ENCODE measurements around the gene GPR162. TPM values are rescaled to one million over a fixed set of nuclear protein-coding genes. Genes with fewer than 3 reads are reported as not detected.

The GPR162 gene
- total RNA-seq, 1 experiment from 2014 or later = 2.4 TPM

- intact Hi-C loops (cut with micrococcal nuclease; ENCODE audit: unreplicated experiment) = no loop called here
- BruUV-seq (replicated peaks) = no TSS peak
- ChIA-PET POLR2A (ENCODE audit: unreplicated experiment) (no interaction called here), CTCF (interaction anchor here (0.7 kb wide), 1 partner anchor 79 kb away, joined by 11 read pairs; no protein-coding TSS in a partner anchor)
- Histone ChIP-seq H3K9me3 (ENCODE audit: insufficient read depth, low read depth) (no peaks in the 10 kb centered on the region), H3K79me2 (ENCODE audit: low read depth) (no peaks in the 10 kb centered on the region), H2AFZ (no peak overlapping the region), H3K27me3 (ENCODE audit: insufficient read depth, low read depth) (peaks cover 50% of the 10 kb centered on the region), H4K20me1 (ENCODE audit: insufficient read depth) (no peaks in the 10 kb centered on the region), H3K36me3 (ENCODE audit: low read depth) (no peaks in the 10 kb centered on the region), H3K9me2 (ENCODE audit: insufficient read depth) (no peaks in the 10 kb centered on the region), H3K27ac (no peak overlapping the region), H3K4me3 (no peak overlapping the region), H3F3A (ENCODE audit: insufficient read depth, low read depth) (no peaks in the 10 kb centered on the region), H3K4me2 (no peak overlapping the region), H3K4me1 (replicated peaks; ENCODE audit: insufficient read depth) (no peaks in the 10 kb centered on the region; the same call in 1 of the 2 replicates)
- TF ChIP-seq EZH2 (IDR thresholded peaks at IDR 0.05; ENCODE audit: low read depth) (no peak), CTCF (conservative IDR thresholded peaks at IDR 0.05) (no peak)
- no peak for DNase-seq
Measured at GRCh38 chr12:6816598-6816997, 5.0 kb upstream of the GPR162 start.

- Histone ChIP-seq H3K79me2 (ENCODE audit: low read depth) (no peaks in the 10 kb centered on the region), H3K4me3 (no peak overlapping the region), H3K27me3 (ENCODE audit: insufficient read depth, low read depth) (peaks cover 55% of the 10 kb centered on the region), H3K9me2 (ENCODE audit: insufficient read depth) (no peaks in the 10 kb centered on the region), H4K20me1 (ENCODE audit: insufficient read depth) (no peaks in the 10 kb centered on the region), H3K4me2 (no peak overlapping the region), H3K27ac (no peak overlapping the region), H3F3A (ENCODE audit: insufficient read depth, low read depth) (no peaks in the 10 kb centered on the region), H3K9me3 (ENCODE audit: insufficient read depth, low read depth) (no peaks in the 10 kb centered on the region), H3K4me1 (replicated peaks; ENCODE audit: insufficient read depth) (no peaks in the 10 kb centered on the region; the same call in 1 of the 2 replicates), H3K36me3 (ENCODE audit: low read depth) (no peaks in the 10 kb centered on the region), H2AFZ (no peak overlapping the region)
- CTCF ChIA-PET = no interaction called here
- TF ChIP-seq EZH2 (IDR thresholded peaks at IDR 0.05; ENCODE audit: low read depth) (no peak), CTCF (conservative IDR thresholded peaks at IDR 0.05) (no peak)
- intact Hi-C loops (cut with micrococcal nuclease; ENCODE audit: unreplicated experiment) = no loop called here
- no peak for DNase-seq
- POLR2A ChIA-PET (ENCODE audit: unreplicated experiment) = no interaction called here
- no TSS peak for BruUV-seq (replicated peaks)
Measured at GRCh38 chr12:6817098-6817497, 4.5 kb upstream of the GPR162 start.

GRCh38 chr12:6817662-6818157 lies 3.9 kb upstream of the GPR162 start:
- Histone ChIP-seq H3K4me1 (replicated peaks; ENCODE audit: insufficient read depth) (no peaks in the 10 kb centered on the region; the same call in 1 of the 2 replicates), H3F3A (ENCODE audit: insufficient read depth, low read depth) (no peaks in the 10 kb centered on the region), H3K4me2 (no peak overlapping the region), H3K79me2 (ENCODE audit: low read depth) (no peaks in the 10 kb centered on the region), H3K27ac (no peak overlapping the region), H3K36me3 (ENCODE audit: low read depth) (no peaks in the 10 kb centered on the region), H3K27me3 (ENCODE audit: insufficient read depth, low read depth) (peaks cover 61% of the 10 kb centered on the region), H2AFZ (no peak overlapping the region), H3K9me2 (ENCODE audit: insufficient read depth) (no peaks in the 10 kb centered on the region), H3K9me3 (ENCODE audit: insufficient read depth, low read depth) (no peaks in the 10 kb centered on the region), H3K4me3 (no peak overlapping the region), H4K20me1 (ENCODE audit: insufficient read depth) (no peaks in the 10 kb centered on the region)
- intact Hi-C loops (cut with micrococcal nuclease; ENCODE audit: unreplicated experiment) = no loop called here
- BruUV-seq (replicated peaks) = no TSS peak
- no peak for TF ChIP-seq CTCF (conservative IDR thresholded peaks at IDR 0.05)
- no peak for DNase-seq
- ChIA-PET CTCF (no interaction called here), POLR2A (ENCODE audit: unreplicated experiment) (no interaction called here)

Measured in PC-9 (cell line).